ENCODE results near the gene GFRAL.
A peak's percentile ranks its signal among the peaks of the same experiment; 100 is the strongest.

GFRAL gene

GRCh38 chr6:55437141-55437540 is 109.9 kb downstream of the GFRAL start:
- DNase-seq = no peak

DNA sequence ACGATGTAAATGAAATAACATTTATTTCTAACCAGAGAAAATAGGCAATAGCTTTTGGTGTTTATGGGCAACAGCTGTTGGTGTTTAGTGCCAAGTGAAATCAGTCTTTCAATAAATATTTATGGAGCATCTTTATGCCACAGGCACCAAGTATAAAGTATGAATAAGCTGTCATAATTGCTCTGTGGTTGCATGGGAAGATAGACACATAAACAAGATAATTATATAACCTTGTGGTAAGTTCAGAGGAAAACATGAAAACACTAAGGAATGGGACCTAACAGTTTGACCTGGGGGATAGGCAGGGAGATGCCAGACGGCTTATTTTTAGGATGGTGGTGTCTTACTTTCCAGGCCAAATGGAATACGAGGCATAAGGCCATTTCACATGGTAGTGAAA is 110.9 kb downstream of the GFRAL start:
- DNase-seq = no peak

DNA sequence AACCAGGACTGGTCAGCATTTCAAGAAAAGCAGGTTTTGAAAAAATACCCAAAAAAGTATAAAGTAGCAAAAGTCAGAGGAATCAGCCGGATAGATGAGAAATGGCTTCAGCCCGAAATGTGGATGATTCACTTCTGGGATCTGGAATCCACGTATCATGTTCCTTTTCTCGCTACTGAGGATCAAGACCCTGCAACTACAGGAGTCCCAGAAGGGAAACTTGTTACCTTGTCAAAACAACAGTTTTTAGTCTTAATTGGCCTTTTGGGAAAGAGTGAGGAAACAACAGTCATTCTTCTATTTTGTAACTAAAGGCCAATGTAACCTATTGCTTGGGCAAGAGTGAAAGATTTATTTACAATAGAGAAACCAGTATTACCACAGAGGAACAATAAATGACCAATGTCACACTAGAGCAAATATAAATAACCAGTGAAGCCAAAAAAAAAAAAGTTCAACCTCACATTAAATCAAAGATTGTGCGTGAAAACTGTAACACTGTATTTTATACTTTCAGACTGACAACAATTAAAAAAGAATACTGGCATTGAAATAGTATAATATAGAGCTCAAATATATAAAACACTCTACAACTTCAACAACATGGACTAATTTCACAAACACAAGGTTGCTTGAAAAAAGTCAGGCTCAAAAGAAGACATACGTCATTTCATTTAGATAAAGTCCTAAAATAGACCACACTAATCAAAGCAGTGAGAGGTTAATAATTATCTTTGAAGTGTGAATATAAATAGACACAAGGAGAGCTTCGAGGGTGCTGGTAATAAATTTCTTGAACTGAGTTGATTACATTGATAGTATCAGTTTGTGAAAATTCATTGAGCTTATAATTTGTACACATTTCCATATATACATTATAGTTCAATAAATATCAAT is 116.2 kb downstream of the GFRAL start:
- DNase-seq = no peak

GRCh38 chr6:55445648-55446204 is 118.5 kb downstream of the GFRAL start:
- peak; percentile 34 for DNase-seq

- DNase-seq = no peak
These were observed 120.6 kb downstream of the GFRAL start for GRCh38 chr6:55447891-55448290.

DNA sequence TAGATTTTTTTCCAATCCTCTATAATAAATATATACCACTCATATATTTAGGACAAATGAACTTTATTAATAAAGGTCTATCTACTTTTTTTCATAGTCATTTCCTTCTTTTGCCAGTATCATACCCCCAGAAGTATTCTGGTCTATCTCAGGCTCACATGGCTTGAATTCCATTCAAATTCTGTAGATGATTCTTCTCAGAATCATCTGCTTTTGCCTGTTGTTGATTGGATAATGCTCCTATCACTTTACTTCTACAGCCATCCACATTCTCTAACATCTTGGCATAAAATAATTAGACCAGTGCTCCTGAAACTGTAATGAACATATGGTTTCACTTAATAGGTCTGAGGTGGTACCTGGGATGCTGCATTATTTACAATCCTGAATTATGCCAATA is 121.2 kb downstream of the GFRAL start:
- DNase-seq = no peak

DNA sequence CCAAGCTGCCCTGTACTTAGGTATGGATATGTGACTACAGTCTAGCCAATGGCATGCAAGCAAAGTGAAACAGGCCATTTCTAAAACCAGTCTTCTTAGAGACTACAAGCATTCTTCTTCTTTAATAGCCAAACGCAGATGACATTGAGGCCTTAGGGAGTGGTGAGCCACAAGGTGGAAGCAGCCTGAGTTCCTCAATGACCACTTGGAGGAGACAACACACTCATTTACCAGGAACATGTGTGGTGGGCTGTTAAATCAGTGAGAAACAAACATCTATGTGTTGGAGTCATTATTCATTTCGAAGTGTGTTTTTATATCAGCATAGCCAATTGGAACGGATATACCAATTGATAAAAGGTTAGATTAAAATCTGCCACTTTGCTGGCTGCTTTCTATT is 122.0 kb downstream of the GFRAL start:
- no peak for DNase-seq

GRCh38 chr6:55450005-55450404 is 122.7 kb downstream of the GFRAL start:
- DNase-seq = no peak
